Measurements from ENCODE around the gene MEIS3.
"Not testable (repeated sequence)": the region's sequence is repeated elsewhere in the genome, so short reads cannot be mapped to it uniquely, and the experiment has no call there.

MEIS3 gene

GRCh38 chr19:47414469-47414868, 4.9 kb downstream of the MEIS3 start:
- peak; percentile 49 to 58 for DNase-seq

- no peak for DNase-seq
Measured at GRCh38 chr19:47413941-47414340, 5.4 kb downstream of the MEIS3 start.

DNA sequence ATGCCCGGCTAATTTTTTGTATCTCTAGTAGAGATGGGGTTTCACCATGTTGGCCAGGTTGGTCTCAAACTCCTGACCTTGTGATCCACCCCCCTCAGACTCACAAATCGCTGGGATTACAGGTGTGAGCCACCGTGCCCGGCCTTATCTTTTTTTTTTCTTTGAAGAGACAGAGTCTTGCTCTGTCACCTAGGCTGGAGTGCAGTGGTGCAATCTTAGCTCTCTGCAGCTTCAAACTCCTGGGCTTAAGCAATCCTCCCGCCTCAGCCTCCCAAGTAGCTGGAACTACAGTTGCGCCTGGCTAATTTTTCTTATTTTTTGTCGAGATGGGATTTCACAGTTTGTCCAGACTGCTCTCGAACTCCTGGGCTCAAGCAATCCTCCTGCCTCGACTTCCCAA, 7.6 kb downstream of the MEIS3 start:
- not testable (repeated sequence) for DNase-seq

GRCh38 chr19:47411101-47411500, 8.2 kb downstream of the MEIS3 start:
- no peak for DNase-seq

- no peak for DNase-seq
Measured at GRCh38 chr19:47408156-47408938, 11.0 kb downstream of the MEIS3 start.

- DNase-seq, result no peak
Measured at GRCh38 chr19:47407417-47407774, 11.9 kb downstream of the MEIS3 start.

DNA sequence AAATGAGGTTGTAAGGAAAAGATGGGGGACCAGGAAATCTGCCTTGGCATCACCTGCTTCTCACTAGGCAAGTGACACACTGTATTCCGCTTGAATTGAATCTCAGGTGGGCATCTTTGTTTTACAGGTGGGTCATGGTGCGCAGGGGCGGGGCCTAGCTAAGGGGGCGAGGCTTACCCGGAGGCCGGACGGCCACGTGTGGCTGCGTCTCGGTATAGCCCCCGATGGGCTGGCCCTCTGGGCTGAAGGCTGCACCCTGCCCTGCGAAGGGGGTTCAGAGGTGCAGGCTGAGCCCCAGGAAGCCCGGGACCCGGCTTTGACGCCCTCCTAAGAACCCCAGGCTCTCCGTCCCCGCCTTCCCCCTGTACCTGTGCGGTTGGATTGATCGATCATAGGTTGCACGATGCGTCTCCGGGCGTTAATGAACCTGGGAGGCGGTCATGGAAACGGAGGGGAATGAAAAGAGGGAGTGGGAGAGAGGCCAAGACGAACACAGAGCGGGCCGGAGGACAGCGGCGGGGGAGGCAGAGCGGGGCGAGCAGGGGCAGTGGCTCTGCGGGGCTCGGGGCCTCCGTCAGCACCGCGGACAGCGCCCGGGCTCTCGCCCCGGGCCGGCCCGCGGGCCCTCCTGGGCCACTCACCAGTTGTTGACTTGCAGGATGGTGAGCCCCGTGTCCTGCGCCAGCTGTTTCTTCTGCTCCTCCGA, 12.5 kb downstream of the MEIS3 start:
- no peak for DNase-seq

GRCh38 chr19:47405854-47406417, 13.4 kb downstream of the MEIS3 start:
- no peak for DNase-seq

GRCh38 chr19:47405197-47405550, 14.2 kb downstream of the MEIS3 start:
- no peak for DNase-seq

DNA sequence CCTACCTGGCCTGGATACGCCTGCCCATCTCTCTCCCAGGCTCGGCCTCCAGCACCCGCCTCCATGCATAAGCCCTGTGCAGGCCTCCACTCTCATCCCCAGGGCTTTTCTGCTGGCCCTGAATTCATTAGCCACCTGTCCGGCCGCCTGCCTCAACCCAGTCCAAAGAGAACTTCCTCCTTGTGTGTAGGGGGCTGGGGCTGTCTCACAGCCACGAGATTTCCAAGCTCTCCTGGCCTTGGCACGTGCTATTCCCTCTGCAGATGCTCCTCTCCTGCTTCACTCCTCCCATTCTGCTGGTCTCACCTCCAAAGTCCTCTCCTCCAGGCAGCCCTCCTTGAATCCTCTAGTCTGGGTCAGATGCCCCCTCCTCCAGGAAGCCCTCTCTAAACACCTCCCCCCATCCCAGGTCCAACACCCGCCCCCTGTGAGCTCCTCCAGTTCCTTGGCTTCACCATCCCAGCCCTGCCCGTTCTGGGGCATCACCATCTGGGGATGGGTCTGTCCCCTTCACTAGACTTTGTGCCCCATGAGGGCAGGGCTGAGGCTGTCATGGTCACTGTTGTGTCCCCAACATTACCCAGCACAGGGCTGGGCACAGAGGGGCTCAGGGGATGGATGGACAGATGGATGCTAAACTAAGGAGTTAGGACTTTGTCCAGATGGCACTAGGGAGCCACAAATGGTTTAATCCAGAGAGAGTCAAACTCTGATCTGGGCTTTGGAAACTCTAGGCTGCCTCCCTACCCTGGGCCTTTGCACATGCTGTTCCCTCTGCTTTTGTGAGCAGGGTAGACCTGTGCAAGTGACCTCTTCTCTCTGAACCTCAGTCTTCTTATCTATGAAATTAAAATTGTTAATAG, 14.8 kb downstream of the MEIS3 start:
- DNase-seq, result no peak

DNA sequence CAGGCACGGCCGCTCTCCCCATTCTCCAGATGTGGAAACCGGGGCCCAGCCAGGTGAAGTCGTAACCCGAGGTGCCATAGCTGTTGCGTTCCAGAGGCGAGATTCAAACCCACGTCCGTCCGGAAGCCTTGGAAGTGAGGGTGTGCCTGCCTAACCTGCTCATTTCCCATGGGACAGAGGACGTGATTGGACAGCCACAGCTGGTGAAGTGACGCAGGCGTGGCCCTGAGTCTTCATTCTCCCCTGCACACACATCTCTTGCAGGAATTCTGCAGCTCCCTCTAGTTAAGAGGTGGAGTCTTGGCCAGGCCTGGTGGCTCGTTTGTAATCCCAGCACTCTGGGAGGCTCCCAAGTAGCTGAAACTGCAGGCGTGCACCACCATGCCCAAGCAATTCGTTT, 16.8 kb downstream of the MEIS3 start:
- no peak for DNase-seq

GRCh38 chr19:47398707-47399597, 20.4 kb downstream of the MEIS3 start:
- DNase-seq, result no peak

DNA sequence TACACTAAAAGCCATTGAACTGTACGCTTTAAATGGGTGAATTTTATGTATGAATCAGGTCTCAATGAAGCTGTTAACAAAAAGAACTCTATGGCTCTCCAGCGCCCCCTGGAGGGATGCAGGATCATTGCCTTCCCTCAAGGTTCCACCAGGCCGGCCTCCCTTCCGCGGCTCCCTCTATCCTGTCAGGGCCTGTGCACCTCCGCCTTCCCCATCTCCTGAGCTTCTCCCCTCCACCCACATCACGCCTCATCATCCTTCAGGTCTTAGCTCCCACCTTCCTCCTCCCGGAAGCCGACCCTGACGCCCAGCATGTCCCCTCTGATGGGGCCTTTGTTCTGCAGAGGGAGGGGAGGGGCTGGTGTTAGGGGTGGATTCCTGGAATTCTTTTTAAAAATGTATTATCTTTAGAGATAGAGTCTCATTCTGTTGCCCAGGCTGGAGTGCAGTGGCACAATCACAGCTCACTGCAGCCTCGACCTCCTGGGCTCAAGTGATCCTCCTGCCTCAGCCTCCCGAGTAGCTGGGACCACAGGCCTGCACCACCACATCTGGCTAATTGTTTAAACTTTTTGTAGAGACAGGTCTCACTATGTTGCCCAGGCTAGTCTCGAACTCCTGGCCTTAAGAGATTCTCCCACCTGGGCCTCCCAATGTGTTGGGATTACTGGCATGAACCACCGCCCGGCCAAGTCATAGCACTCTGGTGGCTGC, 27.7 kb downstream of the MEIS3 start:
- DNase-seq, result peak; percentile 72 to 82

DNA sequence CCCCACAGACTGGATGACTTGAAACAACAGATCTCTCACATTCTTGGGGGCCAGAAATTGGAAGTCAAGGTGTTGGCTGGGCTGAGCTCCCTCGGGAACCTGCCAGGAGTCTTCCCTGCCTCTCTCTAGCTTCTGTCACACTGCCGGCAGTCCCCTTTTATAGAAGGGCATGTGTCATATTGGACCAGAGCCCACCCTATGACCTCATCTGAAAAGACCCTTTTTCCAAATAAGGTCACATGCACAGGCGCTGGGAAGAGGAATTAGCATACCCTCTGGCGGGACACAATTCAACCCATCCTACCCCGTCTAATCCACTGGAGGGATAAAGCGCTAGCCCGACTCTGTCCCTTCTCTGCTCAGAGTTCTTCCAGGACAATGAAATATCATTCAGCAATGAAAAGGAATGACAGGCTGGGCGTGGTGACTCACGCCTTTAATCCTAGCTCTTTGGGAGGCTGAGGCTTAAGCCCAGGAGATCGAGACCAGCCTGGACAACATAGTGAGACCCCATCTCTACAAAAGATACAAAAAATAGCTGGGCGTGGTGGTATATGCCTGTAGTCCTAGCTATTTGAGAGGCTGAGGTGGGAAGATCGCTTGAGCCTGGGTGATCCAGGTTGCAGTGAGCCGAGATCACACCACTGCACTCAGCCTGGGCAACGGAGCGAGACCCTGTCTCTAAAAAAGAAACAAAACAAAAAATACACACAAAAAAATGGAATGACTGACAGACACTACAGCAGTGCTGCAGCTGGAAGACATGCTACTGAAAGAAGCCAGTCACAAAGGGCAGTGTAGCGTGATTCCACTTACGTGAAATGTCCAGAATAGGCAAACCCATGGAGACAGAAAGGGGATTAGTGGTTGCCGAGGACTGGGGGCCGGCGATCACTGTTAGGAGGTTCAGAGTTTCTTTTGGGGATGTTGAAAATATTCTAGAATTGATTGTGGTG, 28.5 kb downstream of the MEIS3 start:
- no peak for DNase-seq

DNA sequence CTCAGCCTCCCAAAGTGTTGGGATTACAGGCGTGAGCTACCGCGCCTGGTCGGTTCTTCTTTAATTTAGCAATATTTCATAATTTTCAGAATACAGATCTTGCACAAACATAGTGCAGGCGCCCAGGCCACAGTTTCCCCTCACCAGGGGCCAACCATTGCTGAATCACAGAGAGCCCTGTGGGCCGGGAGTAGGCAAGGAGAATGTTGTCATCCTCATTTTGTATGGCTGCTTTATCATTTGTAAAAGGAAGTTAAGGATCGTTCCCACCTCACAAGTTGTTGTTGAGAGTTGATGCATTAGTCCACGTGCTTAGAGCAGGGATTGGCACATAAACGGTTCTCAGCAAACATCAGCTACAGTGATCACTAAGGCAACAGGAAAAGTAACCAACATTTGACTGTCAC, 30.2 kb downstream of the MEIS3 start:
- peak; percentile 37 to 48 for DNase-seq

DNA sequence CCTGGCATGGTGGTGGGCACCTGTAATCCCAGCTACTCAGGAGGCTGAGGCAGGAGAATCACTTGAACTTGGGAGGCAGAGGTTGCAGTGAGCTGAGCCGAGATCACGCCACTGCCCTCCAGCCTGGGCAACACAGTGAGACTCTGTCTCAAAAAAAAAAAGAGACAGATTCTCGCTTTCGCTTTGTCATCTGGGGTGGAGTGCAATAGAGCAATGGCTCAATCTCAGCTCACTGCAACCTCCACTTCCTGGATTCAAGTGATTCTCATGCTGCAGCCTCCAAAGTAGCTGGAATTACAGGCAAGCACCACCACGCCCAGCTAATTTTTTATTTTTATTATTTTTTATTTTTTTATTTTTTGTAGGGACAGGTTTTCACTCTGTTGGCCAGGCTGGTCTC, 30.6 kb downstream of the MEIS3 start:
- DNase-seq, result not testable (repeated sequence)

DNA sequence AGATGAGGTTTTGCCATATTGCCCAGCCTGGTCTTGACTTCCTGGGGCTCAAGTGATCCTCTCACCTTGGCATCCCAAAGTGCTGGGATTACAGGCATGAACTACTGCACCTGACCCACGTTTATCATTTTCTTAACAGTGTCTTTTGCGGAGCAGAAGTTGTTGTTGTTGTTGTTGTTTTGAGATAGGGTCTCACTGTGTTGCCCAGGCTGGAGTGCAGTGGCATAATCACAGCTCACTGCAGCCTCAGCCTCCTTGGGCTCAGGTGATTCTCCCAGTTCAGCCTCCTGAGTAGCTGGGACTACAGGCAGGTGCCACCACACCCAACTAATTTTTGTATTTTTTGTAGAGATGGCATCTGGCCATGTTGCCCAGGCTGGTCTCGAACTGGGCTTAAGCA, 31.7 kb downstream of the MEIS3 start:
- not testable (repeated sequence) for DNase-seq

- not testable (repeated sequence) for DNase-seq
Measured at GRCh38 chr19:47386582-47386981, 32.7 kb downstream of the MEIS3 start.

GRCh38 chr19:47384533-47384932, 34.8 kb downstream of the MEIS3 start:
- not testable (repeated sequence) for DNase-seq

DNA sequence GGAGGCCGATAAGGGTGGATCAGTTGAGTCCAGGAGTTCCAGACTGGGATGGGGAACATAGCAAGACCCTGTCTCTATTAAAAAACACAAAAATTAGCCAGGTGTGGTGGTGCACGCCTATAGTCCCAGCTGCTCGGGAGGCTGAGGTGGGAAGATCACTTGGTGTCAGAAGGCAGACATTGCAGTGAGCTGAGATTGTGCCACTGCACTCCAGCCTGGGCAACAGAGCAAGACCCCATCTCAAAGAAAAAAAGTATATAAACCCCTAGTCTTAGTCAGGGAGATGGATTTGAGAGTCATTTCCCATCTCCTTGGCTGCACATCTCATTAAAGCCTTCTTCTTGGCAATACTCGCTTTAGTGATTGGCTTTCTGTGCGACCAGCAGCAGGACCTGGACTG, 35.4 kb downstream of the MEIS3 start:
- not testable (repeated sequence) for DNase-seq

Data from Kasumi-1 (cell line).